GDM1 (cell line): ENCODE results near the gene DARS2.
"Not testable (repeated sequence)": the region's sequence is repeated elsewhere in the genome, so short reads cannot be mapped to it uniquely, and the experiment has no call there.

Experiments used
- DNase-seq: peaks from one replicate; lab custom pipeline; 2025; lab: John Stamatoyannopoulos, UW

DARS2 gene

GRCh38 chr1:173861731-173862145, 37.3 kb downstream of the DARS2 start:
- no peak for DNase-seq

DNA sequence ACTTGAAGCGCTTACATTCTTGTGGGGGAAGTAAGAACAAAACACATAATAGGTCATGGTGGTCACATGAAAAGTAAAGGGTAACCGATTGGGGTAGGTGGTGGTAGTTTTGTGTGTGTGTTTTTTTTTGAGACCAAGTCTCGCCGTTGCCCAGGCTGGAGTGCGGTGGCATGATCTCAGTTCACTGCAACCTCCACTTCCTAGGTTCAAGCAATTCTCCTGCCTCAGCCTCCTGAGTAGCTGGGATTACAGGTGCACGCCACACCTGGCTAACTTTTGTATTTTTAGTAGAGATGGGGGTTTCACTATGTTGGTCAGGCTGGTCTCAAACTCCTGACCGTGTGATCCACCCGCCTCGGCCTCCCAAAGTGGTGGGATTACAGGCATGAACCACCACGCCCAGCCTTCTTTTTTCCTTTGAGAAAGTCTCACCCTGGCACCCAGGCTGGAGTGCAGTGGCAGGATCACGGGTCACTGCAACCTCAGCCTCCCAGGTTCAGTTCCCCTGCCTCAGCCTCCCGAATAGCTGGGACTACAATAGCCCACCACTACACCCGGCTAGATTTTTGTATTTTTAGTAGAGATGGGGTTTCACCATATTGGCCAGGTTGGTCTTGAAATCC, 37.8 kb downstream of the DARS2 start:
- peak; percentile 12 for DNase-seq

DNA sequence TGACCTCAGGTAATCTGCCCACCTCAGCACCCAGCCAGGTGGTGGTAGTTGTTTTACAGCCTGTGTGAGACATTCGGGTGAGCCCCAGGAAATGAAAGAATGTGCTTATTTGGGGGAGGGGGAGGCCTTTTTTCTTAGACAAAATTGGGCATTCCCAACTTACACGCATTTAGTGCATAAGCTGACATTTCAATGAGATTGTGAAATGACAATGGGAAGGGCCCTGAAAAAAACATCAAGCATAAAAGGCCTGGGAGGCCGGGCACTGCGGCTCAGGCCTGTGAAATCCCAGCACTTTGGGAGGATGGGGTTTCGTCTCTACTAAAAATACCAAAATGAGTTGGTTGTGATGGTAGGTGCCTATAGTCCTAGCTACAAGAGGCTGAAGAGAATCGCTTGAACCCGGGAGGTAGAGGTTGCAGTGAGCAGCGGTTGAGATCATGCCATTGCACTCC, 38.3 kb downstream of the DARS2 start:
- DNase-seq = no peak

DNA sequence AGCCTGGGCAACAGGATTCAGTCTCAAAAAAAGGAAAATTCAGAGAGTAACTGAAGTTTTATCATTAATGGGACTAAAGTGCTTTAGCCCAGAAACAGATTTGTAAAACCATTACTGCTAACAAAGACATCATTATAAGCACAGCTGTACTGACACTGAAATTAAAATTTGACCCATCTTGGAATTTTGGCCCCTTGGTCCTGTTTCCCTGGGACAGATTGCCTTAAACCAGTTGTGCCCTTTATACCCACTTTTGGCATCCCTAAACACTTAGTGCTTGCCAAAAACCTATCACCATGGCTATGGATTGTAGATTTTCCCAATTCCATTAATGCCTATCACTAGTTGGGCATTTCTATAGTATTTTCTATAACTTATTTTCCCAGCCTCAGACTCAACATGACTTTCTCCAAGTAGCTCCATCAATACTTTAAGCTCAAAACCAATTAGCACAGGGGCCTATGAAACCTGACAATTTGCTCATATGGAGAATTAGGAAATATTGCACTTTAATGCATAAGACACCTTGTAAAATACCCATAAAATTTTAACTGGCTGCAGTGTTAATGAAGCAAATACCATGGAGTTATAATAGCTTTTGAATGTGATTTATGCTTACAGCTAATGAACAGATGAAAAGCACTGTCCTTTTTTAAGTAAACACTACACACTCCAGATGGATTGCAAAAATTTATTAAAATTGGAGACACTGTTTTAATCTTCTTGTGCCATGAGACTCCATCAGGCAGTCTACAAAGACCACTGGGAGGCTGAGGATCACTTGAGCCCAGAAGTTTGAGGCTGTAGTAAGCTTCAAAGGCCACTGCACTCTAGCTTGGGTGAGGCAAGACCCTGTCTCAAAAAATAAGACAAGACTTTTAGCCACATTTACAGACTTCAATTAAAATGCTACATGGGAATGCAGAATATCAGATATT, 39.0 kb downstream of the DARS2 start:
- no peak for DNase-seq

DNA sequence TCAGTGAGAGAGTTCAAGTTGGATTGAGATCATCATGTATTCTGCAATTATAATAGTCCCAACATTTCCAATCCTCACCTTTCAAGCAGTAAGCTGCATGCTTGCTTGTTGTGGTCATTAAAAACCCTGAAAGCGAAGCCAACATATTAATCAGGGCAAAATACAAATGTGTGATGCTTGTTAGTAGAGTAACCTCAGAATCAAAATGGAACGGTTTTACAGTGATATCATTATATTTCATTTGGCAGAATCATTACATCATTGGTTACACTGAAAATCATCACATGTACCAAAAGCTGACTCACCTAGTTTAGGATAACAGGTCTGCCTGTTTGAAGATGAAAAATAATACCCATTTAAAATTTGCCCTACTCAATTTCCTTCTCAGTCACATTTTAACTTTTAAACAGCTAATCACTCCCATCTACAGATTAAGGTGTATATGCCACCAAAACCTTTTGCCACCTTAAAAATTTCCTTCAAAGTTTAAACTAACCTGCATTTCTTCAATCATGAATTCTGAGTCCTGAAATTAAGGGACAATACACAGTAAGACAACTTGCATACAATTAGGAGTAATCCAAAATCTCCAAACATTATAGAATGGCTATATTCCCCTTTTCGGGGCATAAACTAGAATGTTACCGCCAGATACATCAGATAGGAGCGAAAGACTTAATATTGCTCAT, 39.9 kb downstream of the DARS2 start:
- DNase-seq = no peak

DNA sequence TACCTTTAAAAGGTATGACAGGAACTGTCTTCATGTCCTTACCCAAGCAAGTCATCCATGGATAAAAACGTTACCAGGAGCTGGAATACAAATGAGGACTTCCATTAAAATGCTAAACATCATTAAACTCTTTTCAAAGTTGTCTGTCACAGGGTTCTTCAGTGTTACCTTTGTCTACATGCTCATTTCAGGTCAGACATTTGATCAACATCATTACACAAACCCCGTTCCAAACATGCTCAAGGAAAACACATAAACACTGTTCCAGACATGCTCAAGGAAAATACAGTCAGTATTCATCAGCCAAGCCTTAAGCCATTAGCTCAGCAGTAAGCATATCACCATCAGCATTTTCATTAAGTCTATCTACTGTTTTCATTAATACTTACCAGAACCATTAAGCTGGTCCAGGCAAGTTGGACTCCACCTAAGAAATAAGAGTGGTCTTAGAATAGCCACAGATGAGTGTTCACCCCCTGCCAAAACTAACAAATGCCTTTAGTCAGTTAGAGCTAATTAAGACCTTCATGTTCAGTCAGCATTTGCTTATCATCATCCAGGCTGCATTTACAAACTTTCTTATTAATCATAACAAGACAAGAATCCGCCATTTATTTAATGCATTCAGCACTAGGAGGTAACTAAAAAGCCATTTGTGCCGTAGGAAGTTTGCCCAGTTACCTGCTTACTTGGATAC, 41.1 kb downstream of the DARS2 start:
- DNase-seq = no peak

- no peak for DNase-seq
These were observed 42.1 kb downstream of the DARS2 start for GRCh38 chr1:173866413-173867115.

DNA sequence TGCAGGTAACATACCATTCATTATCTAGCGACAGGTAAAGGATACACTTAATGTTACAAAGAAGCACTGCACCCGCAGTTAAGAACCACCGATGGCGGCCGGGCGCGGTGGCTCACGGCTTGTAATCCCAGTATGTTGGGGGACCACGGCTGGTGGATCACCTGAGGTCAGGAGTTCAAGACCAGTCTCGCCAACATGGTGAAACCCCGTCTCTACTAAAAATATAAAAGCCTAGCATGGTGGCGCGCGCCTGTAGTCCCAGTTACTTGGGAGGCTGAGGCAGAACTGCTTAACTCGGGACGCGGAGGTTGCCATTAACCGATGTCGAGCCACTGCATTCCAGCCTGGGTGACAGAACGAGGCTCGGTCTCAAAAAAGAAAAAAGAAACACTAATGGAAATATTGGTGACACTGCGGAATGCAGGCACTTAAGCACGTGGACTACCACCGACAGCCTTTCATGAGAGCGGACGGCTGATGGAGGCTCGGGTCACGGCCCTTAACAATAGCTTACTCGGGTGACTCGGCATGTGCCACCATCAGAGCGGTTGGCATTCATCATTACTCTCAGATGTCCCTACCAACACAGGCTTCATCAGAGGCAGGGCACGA, 42.8 kb downstream of the DARS2 start:
- no peak for DNase-seq

- DNase-seq = peak; percentile 99
These were observed 43.3 kb downstream of the DARS2 start, which contains the start of gene GAS5 for GRCh38 chr1:173867753-173868265. Gene GAS5, minus strand, starts transcription at chr1:173867989.

DNA sequence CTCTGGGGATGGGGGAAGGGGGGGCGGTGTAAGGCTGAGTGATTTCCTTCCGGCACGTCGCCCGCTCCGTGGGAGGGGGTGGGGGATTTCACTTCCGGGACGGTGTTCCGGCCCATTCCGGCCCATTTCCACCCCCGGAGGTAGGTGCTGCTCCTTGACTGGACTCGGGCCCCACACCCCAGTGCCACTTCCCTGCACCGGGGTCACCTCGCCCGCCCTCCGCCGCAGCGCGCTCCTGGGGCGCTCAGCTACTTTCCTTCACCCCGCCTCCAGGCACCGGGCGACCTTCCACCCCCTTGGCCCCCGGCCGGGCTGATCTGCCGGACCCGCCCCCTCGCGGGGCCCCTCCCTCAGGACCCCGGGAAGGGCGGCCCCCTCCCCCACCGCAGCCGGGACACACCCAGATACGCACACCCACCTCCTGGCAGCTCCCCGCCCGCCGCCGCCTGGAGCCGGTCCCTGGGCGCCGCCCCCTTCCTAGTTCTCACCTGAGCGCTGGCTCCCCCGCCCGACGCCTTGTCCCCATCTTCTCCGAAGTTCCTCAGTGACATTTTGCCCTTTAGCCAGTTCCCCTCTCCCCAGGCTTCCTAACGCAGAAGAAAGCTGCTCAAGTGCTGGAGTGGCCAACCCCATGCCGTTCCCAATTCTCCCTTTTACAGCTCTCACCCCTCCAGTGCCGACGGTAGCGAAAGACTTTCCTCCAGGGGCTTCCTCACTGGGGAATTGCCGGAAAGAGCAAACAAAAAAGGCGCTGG, 44.0 kb downstream of the DARS2 start, which contains the start of gene ZBTB37:
TSS of gene ZBTB37 (plus strand) at position 115 of the 755 bp plus-strand sequence. CDS start 1,846 bp downstream, outside the sequence.
- peak; percentile 90 for DNase-seq

DNA sequence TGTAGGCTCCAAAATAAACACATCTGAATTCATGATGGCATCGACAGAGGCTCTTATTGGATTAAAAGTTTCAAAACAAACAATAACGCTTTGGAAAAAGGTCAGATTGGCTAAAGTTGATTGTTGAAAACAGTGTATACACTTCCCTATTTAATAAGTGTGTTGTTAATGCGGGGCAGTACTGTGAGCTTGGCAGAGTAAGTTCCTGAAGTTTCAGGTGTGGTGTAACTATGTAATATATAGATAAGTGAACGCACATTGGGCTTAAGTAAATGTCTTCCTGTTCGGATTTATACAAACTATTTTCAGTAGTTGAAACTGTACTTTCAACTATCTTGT, 44.5 kb downstream of the DARS2 start:
- no peak for DNase-seq

DNA sequence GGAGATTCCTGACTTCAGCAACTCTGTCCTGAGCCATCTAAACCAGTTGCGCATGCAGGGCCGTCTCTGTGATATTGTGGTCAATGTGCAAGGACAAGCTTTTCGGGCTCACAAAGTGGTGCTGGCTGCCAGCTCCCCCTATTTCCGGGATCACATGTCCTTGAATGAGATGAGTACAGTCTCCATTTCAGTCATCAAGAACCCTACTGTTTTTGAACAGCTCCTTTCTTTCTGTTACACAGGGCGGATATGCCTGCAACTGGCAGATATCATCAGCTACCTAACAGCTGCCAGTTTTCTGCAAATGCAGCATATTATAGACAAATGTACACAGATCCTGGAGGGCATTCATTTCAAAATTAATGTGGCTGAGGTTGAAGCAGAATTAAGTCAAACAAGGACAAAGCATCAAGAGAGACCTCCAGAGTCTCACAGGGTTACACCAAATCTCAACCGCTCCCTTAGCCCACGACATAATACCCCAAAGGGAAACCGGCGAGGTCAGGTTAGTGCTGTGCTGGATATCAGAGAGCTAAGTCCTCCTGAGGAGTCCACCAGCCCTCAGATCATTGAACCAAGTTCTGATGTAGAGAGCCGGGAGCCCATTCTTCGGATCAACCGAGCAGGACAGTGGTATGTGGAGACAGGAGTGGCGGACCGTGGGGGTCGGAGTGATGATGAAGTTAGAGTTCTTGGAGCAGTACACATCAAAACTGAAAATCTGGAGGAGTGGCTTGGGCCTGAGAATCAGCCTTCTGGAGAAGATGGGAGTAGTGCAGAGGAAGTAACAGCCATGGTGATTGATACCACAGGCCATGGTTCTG, 46.0 kb downstream of the DARS2 start:
- DNase-seq = peak; percentile 48

DNA sequence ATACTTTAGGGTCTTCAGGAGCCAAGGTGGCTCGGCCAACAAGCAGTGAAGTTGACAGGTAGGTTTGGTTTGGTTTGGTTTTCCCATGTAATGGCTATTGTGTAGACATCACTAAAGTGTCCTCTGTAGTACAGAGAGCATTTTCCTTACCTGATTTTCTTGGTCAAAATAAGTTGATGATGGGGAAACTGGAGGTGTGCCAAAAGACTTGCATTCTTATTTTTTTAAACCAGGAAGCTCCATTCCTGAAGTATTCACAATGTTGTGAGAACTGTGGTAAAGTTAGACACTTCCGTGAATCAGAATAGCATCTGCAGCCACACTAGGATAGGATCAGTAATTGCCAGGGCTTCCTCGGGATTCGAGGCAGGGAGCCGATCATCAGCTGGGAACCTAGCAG, 46.6 kb downstream of the DARS2 start:
- DNase-seq = no peak

DNA sequence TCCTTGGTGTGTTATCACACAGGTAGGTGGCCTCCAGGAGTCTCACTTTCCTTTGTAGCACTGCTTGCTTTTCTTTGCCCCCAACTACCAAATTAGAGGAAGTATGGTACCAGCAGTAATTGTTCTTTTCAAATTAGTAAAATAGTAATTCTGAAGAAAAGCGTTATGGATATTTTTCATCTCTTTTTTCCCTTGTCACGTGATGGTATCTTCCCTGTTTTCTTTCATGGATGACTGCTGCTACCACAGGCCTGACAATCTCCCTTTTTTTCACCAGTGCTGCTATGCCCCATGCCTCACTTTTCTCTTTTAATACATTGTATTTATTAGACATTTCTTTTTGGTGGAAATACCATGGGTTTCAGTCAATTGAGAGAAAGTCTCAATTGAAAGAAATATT, 47.0 kb downstream of the DARS2 start:
- no peak for DNase-seq

DNA sequence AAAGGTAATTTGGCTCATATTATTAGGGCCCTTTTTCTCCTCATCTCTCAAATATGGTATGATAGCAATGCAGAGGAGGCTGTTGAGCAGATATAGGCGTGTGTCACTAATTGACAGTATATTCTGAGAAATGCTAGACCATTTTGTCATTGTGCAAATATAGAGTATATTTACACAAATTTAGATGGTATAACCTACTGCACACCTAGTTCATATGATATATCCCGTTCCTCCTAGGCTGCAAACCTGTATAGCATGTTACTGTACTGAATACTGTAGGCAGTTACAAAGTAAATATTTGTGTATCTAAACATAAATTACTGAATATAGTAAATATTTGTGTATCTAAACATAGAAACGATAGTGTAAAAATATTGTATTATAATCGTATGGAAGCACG, 52.3 kb downstream of the DARS2 start:
- no peak for DNase-seq

DNA sequence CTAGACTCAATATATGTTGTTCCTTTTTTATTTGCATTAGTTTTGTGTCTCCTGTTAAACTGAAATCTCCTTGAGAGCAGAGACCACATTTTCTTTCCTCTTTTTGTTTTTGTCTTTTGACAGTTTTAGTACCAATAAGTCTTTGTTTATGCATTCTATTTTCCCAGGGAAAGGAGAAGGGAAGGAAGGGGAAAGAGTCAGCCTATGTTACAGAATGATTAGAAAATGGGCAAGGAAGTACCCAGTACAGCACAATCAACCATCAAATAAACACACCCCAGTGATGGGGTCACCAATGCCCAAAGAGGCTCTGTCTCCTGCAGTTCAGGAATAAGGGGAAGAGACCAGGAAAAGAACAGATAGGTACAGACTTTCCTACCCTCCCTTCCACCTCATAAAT, 53.8 kb downstream of the DARS2 start:
- DNase-seq = no peak

- not testable (repeated sequence) for DNase-seq
These were observed 56.6 kb downstream of the DARS2 start for GRCh38 chr1:173881117-173881516.

DNA sequence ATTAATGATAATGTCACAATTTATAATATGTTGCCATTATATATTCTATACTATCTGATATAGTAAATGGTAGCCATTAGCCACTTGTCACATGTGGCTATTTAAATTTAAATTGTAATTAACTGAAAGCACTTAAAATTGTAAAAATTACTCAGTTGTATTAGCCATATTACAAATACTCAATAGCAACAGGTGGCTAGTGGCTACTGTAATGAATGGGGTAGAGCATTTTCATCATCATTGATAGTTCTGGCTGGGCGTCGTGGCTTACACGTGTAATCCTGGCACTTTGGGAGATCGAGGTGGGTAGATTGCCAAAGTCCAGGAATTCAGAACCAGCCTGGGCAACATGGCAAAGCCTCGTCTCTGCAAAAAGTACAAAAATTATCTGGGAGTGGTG, 60.2 kb downstream of the DARS2 start:
- no peak for DNase-seq
